Measurements from ENCODE around the gene KCNC4.

DNA sequence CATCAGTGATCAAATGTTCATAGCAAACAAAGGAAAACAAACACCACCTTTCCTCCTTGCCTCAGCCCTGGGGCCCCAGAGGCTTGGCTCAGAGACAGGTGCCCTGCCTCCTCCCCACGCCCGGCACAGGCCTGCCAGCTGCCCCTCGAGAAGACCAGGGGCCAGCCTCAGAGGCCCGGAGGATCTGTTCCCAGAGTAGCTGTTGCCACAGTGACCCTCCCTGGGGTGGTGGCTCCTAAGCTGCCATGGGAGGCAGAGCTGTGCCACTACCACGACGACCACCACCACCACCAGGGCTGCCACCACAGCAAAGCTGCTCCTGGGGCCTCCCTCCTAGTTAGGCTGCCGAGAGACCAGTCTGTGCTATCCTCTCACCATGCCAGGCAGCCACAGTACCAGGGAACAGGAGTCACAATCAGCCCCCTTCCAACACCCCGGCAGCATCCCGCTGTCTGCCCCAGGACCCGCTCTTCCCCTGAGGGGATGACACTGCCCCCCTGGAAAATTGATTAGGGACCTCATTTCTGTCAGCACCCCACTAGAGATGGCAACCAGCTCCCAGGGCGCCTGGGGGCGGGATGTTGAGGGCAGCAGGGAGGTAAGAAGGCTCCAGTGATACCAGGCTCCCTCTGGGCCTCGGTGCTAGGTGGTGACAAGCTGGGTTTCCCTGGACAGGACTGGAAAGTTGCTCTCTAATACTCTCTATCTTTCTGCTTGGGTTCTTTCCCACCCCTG lies 30.5 kb downstream of the KCNC4 start:
- TF ChIP-seq GATA3 (IDR thresholded peaks at IDR 0.05; ENCODE audit: low read depth, low read length) (no peak), GATA2 (IDR thresholded peaks at IDR 0.05; ENCODE audit: low read depth, low read length) (no peak)
